Right lobe of liver (tissue), 4 donors: ENCODE data around the gene BCAR3.

Experiments used
- CTCF ChIP-seq, 4 donors: fragments of 200-600 bp in 3 of 4; fragments of 450-650 bp in 1 of 4; IDR thresholded peaks; one replicate each; pipeline versions ENCODE4 v1.5.1 to v1.8.0; 2016 to 2022; ENCODE audit warnings: antibody characterized with exemption in 4 of 4, mild to moderate bottlenecking in 2 of 4
- POLR2A ChIP-seq: fragments of 450-650 bp; IDR thresholded peaks from one replicate; pipeline ENCODE4 v1.6.1; 2017; ENCODE audit warnings: antibody characterized with exemption, mild to moderate bottlenecking
- donor health status: DM: no; HTN: no; CAD: no.
- donor health status: DM: no; HTN: no; CAD: no.
- donor health status: DM: no; HTN: yes; CAD: no.

- TF ChIP-seq CTCF (IDR thresholded peaks at IDR 0.05) (no peak), POLR2A (no peak)
Measured at GRCh38 chr1:93549811-93550210, 131.8 kb downstream of the BCAR3 start.
